Stomach (tissue), 4 donors: ENCODE measurements around the gene ITPRID1.

Source experiments
- POLR2A ChIP-seq, 4 donors: fragments of 450-650 bp; IDR thresholded peaks; one replicate each; pipeline ENCODE4 v1.6.1; 2016; ENCODE audit warnings: antibody characterized with exemption in 4 of 4, control low read depth in 2 of 4, mild to moderate bottlenecking in 1 of 4, moderate library complexity in 1 of 4
- TF ChIP-seq, protein P1 (sequence below), 7 experiments: fragments of 450-650 bp in 4 of 7; fragments of 200-600 bp in 3 of 7; sonication (generic) in 3 of 7; IDR thresholded peaks; one replicate each; pipeline ENCODE4 v1.5.1; 2016 to 2019; ENCODE audit warnings: antibody characterized with exemption in 7 of 7, control low read depth in 2 of 7, mild to moderate bottlenecking in 1 of 7

DNA sequence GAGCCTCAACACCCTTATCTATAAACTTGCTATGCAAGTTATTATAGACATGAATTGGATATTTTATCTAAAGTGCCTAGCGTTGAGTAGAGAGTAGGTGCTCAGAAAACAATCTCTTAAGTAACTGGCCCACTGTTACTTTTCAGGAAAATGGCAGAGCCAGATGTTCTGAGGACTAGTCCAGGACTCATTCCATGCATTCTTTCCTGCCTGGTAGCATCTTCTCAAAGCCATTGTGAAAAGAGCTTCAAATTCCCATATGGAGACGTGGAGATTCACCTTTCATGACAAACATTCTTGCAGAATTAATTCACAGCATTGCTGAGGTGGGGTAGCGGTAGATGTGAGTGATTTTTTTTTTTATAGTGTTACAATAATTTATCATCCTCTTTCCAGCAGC is 35.9 kb upstream of the ITPRID1 start:
- TF ChIP-seq, protein P1, sequence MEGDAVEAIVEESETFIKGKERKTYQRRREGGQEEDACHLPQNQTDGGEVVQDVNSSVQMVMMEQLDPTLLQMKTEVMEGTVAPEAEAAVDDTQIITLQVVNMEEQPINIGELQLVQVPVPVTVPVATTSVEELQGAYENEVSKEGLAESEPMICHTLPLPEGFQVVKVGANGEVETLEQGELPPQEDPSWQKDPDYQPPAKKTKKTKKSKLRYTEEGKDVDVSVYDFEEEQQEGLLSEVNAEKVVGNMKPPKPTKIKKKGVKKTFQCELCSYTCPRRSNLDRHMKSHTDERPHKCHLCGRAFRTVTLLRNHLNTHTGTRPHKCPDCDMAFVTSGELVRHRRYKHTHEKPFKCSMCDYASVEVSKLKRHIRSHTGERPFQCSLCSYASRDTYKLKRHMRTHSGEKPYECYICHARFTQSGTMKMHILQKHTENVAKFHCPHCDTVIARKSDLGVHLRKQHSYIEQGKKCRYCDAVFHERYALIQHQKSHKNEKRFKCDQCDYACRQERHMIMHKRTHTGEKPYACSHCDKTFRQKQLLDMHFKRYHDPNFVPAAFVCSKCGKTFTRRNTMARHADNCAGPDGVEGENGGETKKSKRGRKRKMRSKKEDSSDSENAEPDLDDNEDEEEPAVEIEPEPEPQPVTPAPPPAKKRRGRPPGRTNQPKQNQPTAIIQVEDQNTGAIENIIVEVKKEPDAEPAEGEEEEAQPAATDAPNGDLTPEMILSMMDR (IDR thresholded peaks at IDR 0.05): no peak
- TF ChIP-seq POLR2A (IDR thresholded peaks at IDR 0.05): no peak
